GM21515 (cell line): ENCODE results near the gene SUN3.
"Not testable (repeated sequence)": the region's sequence is repeated elsewhere in the genome, so short reads cannot be mapped to it uniquely, and the experiment has no call there.

ENCODE experiments used
- ATAC-seq: cut with Tn5 transposase; IDR thresholded peaks from one replicate; pipeline ENCODE4 v1.9.1; 2021; ENCODE audit not compliant: unreplicated experiment

Gene SUN3

DNA sequence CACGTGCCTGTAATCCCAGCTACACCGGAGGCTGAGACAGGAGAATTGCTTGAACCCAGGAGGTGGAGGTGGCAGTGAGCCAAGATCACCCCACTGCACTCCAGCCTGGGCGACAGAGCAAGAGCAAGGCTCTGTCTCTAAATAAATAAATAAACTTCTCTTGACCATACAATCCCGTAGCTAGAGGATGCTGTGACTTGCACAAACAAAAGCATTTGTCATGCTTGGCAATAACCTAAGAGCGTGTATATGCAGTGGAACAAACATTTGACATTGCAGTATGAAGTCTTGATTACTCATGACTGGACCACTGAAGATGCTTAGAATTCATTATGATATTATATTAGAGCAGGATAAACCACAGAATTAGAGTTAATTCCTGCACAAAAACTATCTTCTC, 5.0 kb upstream of the SUN3 start:
- ATAC-seq: no peak

DNA sequence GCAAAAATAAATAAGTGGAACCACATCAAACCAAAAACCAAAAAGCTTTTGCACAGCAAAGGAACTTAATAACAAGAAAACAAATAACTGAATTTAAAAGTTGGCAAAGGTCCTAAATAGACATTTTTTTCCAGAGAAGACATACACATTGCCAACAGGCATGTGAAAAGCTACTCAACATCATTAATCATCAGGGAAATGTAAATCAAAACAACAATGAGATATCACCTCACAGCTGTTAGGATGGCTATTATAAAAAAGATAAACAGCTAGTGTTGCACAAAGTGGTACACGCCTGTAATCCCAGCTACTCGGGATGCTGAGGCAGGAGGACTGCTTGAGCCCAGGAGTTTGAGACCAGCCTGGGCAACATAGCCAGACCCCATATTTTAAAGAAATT, 2.2 kb upstream of the SUN3 start:
- ATAC-seq: no peak

DNA sequence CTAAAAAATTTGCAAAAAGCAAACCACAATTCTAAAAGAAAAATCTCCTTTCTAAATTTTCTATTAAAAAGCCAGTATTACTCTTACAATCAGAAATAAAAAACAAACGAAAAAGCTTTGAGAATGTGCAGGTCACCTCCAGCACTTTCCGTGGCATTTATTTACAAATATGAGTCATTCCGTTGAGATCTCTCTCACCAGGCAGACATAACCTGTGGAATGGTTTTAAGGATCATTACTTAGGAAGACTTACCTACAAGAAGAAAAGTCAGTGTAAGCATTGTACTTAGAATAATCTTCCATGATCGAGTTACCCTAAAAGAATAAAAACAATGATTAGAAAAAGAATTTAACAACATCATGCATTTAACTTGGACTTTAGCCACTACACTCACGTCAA, 3.3 kb downstream of the SUN3 start:
- no peak for ATAC-seq

DNA sequence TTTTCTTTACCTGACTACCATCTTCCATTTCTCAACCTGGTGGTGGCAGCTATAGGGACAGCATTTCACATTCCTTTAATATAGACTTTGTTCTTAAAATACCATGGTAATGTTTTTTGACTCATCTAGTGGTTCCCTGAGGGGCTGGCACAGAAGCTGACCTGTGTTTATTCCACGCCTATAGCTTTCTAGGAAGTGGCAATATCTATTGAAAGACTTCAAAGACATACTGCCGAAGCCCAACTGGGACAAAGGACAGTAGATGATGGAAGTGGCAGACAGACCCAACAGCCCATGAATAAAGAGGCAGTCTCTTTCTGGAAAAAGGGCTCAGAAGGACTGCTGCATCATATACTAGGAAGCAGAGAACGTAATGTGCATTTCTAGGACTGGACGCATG, 11.2 kb downstream of the SUN3 start:
- ATAC-seq: no peak

- ATAC-seq: no peak
These were observed 12.3 kb downstream of the SUN3 start for GRCh38 chr7:48016641-48017040.

DNA sequence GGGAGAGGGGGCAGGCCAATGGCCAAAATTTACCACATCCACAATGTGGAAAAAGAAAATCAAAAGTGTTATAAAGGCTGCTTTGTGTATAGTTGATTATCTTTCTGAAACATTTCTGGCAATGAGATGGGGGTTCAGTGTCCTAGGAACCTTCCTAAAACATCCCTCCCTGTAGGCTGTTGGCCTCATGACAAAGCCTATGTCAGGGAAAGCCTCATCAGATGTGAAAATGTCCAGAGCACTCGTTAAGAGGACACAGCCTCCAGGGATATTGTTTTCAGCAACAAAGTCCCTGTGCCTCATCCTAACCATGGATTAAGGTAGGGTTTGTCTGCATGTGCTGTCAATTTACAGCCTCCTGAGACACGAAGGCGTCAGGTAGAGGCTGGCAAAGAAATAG, 17.0 kb downstream of the SUN3 start:
- no peak for ATAC-seq

GRCh38 chr7:48011323-48011722, 17.6 kb downstream of the SUN3 start:
- ATAC-seq: no peak

DNA sequence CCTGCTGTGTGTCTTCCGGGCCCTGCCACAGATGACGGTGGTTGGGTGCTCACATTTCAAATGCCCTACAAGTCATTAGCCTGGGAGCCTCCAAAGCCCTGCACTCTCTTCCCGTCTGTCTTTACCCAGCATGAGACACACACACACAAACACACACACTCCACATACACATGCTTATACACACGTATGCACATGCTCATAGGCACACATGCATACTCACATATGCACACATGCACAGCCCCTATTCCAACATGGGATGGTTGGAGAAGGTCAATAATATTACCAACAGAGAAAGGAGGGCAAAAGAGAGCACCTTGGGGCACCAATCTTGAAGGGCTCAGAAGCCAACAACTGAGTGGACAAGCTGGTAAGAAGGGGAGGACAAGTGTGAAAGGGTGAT, 19.0 kb downstream of the SUN3 start:
- no peak for ATAC-seq

DNA sequence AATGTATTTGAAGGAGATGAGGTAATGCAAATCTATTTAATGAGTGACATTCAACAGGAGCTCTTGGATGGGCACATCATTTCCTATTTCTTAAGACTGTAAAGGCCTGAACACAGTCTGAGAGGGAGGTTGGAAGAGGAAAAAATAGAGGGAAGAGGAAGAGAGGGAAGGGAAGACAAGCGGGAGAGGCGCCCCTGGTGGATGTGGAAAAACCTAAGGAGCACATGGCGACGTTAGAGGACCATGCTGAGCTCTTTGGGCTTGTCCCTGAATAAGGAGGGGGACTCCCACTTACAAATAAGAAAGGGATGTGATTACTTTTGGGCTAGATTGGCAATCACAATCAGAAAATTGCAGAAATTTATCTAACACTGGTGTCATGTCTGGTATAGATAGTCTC, 19.6 kb downstream of the SUN3 start:
- no peak for ATAC-seq

GRCh38 chr7:48006866-48007265, 22.0 kb downstream of the SUN3 start:
- ATAC-seq: no peak

DNA sequence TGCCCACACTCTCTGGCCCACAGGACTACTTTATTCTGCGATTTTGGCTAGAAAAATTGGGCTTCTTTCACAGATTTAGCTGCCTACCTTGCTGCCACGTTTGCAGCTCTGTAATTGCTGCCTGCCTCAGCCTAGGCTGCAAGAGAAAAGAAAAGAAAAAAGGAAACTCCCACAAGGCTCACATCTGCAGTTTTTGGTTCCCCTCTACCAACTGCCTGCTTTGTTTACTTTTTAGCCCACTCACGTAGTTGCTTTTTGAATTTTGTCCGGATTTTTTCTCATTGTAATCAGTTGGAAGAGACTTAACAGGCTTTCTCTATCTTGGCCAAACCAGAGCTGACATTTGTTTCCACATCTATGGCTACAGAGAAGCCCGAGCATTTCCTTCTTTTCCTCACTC, 24.3 kb downstream of the SUN3 start:
- peak; percentile 87 for ATAC-seq

DNA sequence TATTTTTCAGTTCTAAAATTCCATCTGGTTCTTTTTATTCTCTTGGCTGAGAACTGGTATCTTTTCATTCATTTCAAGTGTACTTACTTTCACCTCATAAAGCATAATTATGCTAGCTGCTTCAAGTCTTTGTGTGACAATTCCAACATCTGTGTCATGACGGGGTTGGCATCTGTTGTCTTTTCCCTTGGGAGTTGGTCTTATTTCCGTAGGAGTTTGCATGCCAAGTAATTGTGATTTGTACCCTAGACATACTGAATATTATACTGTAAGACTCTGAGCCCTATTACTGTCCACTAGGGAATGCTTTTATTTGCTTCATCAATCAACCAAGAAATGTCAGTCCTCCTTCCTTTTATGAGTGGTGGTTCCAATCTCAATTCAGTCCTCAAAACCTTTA, 24.9 kb downstream of the SUN3 start:
- ATAC-seq: no peak

GRCh38 chr7:48000164-48000563, 28.7 kb downstream of the SUN3 start:
- not testable (repeated sequence) for ATAC-seq

- no peak for ATAC-seq
These were observed 29.5 kb downstream of the SUN3 start for GRCh38 chr7:47999413-47999812.

- ATAC-seq: no peak
These were observed 36.5 kb downstream of the SUN3 start for GRCh38 chr7:47992446-47992845.

GRCh38 chr7:47991741-47992311, 37.1 kb downstream of the SUN3 start:
- ATAC-seq: peak; percentile 99

GRCh38 chr7:47991270-47991669, 37.6 kb downstream of the SUN3 start:
- ATAC-seq: no peak

DNA sequence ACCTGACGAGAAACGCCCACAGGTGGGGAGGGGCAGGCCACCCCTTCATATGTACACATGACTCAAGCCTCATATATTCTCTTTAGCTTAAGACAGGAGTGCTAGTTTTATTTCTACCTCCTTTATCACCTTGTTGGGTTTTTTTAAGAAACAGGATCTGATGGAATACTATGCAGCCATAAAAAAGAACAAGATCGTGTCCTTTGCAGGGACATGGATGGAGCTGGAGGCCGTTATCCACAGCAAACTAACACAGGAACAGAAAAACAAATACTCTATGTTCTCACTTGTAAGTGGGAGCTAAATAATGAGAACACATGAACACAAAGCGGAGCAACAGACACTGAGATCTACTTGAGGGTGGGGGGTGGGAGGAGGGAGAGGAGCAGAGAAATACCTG, 38.3 kb downstream of the SUN3 start:
- ATAC-seq: no peak

DNA sequence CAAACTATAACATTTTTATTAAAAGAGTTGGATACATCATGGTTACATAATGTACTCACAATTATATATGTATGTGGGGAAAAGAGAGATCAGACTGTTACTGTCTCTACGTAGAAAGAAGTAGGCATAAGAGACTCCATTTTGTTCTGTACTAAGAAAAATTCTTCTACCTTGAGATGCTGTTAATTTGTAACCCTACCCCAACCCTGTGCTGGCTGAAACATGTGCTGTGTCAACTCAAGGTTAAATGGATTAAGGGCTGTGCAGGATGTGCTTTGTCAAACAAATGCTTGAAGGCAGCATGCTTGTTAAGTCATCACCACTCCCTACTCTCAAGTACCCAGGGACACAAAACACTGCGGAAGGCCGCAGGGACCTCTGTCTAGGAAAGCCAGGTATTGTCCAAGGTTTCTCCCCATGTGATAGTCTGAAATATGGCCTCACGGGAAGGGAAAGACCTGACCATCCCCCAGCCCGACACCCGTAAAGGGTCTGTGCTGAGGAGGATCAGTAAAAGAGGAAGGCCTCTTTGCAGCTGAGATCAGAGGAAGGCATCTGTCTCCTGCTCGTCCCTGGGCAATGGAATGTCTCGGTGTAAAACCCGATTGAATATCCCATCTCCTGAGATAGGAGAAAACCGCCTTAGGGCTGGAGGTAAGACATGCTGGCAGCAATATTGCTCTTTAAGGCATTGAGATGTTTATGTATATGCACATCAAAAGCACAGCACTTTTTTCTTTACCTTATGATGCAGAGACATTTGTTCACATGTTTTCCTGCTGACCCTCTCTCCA, 39.1 kb downstream of the SUN3 start:
- ATAC-seq: not testable (repeated sequence)

GRCh38 chr7:47988496-47989386, 40.2 kb downstream of the SUN3 start:
- ATAC-seq: no peak

DNA sequence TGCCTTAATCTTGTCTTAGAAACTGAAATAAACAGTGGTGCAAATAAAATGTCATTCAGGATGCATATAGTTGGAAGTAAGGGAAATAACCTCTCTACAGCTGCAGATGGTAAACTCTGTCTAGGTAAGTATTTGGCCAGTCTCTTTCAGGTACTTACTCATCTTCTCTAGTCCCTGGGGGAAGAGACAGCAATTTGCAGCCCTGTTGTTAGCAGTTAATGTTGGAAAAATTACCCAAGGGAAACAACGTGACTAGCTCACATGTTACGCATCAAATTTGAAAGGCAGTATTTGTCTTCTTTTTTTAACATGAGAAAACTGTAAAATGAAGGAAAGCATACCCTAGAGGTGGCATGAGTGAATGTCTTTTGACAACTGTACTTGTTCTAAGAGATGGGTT, 46.3 kb downstream of the SUN3 start:
- ATAC-seq: no peak

GRCh38 chr7:47980648-47981047, 48.3 kb downstream of the SUN3 start:
- not testable (repeated sequence) for ATAC-seq
